ENCODE data around the gene NOL9. TPM values are rescaled to one million over a fixed set of nuclear protein-coding genes. Genes with fewer than 3 reads are reported as not detected.

The NOL9 gene
- total and polyA plus RNA-seq, 4 donors: 3.4 to 29.4 (median 16.7) TPM

- ATAC-seq (ENCODE audit: insufficient read depth, low FRiP score): no peak
- 88 to 92% methylated on average over 6 of the region's 6 CpGs for WGBS, 2 donors
- H3K36me3 ChIP-seq (ENCODE audit: control insufficient read depth in 4 of 4, insufficient read depth in 4 of 4, low read length in 4 of 4): peaks cover 0 to 2% (median 0%) of the 10 kb centered on the region in 4 donors
- no peaks in the 10 kb centered on the region for H3K9me3 ChIP-seq (ENCODE audit: control insufficient read depth in 4 of 4, insufficient read depth in 3 of 4, low read length in 3 of 4)
- H3K27me3 ChIP-seq (ENCODE audit: control insufficient read depth in 3 of 3, insufficient read depth in 3 of 3, low read length in 2 of 3): no peaks in the 10 kb centered on the region
- H3K9ac ChIP-seq (ENCODE audit: insufficient read depth in 1 of 2, low read length in 2 of 2): no peak overlapping the region
- H3K4me3 ChIP-seq: no peak overlapping the region
- peaks cover 0 to 25% (median 8%) of the 10 kb centered on the region in 5 donors for H3K4me1 ChIP-seq (ENCODE audit: control insufficient read depth in 5 of 5, insufficient read depth in 5 of 5, low read length in 5 of 5)
- DNase-seq: no peak
- no peak overlapping the region for H3K27ac ChIP-seq (ENCODE audit: low read depth in 1 of 2, low read length in 1 of 2)
- no peak for TF ChIP-seq CTCF (IDR thresholded peaks at IDR 0.05; ENCODE audit: control extremely low read depth, extremely low read depth)
These were observed 23.7 kb upstream of the NOL9 start for GRCh38 chr1:6577831-6578525.

GRCh38 chr1:6574818-6575217 is 20.5 kb upstream of the NOL9 start:
- H3K4me3 ChIP-seq: no peak overlapping the region
- H3K27me3 ChIP-seq (ENCODE audit: control insufficient read depth in 3 of 3, insufficient read depth in 3 of 3, low read length in 2 of 3): no peaks in the 10 kb centered on the region
- peaks cover 0 to 11% (median 0%) of the 10 kb centered on the region in 4 donors for H3K9me3 ChIP-seq (ENCODE audit: control insufficient read depth in 4 of 4, insufficient read depth in 3 of 4, low read length in 3 of 4)
- no peak overlapping the region for H3K9ac ChIP-seq (ENCODE audit: insufficient read depth in 1 of 2, low read length in 2 of 2)
- peaks cover 0 to 9% (median 5%) of the 10 kb centered on the region in 5 donors for H3K4me1 ChIP-seq (ENCODE audit: control insufficient read depth in 5 of 5, insufficient read depth in 5 of 5, low read length in 5 of 5)
- TF ChIP-seq CTCF (IDR thresholded peaks at IDR 0.05; ENCODE audit: control extremely low read depth, extremely low read depth): no peak
- DNase-seq: no peak
- no peaks in the 10 kb centered on the region for H3K36me3 ChIP-seq (ENCODE audit: control insufficient read depth in 4 of 4, insufficient read depth in 4 of 4, low read length in 4 of 4)
- H3K27ac ChIP-seq (ENCODE audit: low read depth in 1 of 2, low read length in 1 of 2): no peak overlapping the region
- ATAC-seq (ENCODE audit: insufficient read depth, low FRiP score): no peak
- 86 to 90% methylated on average over 14 of the region's 14 CpGs for WGBS, 2 donors

- H3K27ac ChIP-seq (ENCODE audit: low read depth in 1 of 2, low read length in 1 of 2): no peak overlapping the region
- no peaks in the 10 kb centered on the region for H3K36me3 ChIP-seq (ENCODE audit: control insufficient read depth in 4 of 4, insufficient read depth in 4 of 4, low read length in 4 of 4)
- ATAC-seq (ENCODE audit: insufficient read depth, low FRiP score) (no peak), DNase-seq (no peak)
- H3K9ac ChIP-seq (ENCODE audit: insufficient read depth in 1 of 2, low read length in 2 of 2): no peak overlapping the region
- peaks cover 0 to 11% (median 0%) of the 10 kb centered on the region in 4 donors for H3K9me3 ChIP-seq (ENCODE audit: control insufficient read depth in 4 of 4, insufficient read depth in 3 of 4, low read length in 3 of 4)
- H3K27me3 ChIP-seq (ENCODE audit: control insufficient read depth in 3 of 3, insufficient read depth in 3 of 3, low read length in 2 of 3): no peaks in the 10 kb centered on the region
- H3K4me1 ChIP-seq (ENCODE audit: control insufficient read depth in 5 of 5, insufficient read depth in 5 of 5, low read length in 5 of 5): peaks cover 0 to 4% (median 2%) of the 10 kb centered on the region in 5 donors
- H3K4me3 ChIP-seq: no peak overlapping the region
- TF ChIP-seq CTCF (IDR thresholded peaks at IDR 0.05; ENCODE audit: control extremely low read depth, extremely low read depth): no peak
- 75 to 81% methylated on average over 8 of the region's 8 CpGs for WGBS, 2 donors
These were observed 19.8 kb upstream of the NOL9 start for GRCh38 chr1:6574025-6574620.

Measured in lung (tissue), 12 donors.